Calu3 (cell line): Measurements from ENCODE around the gene MKI67. TPM values are rescaled to one million over a fixed set of nuclear protein-coding genes. Genes with fewer than 3 reads are reported as not detected.

Source experiments
- BruUV-seq: library from RNA; stranded (reverse); fragments of 400-500 nt; replicated peaks from 2 replicates; lab custom pipeline; 2021; lab: Mats Ljungman, UMichigan
- CTCF ChIA-PET: fragments of 300-600 bp; sonication (Branson Sonifier 250); formaldehyde crosslinking; loops from one replicate; lab custom pipeline; 2022; ENCODE audit warnings: antibody characterized with exemption; lab: Charles Lee
- DNase-seq: peaks from one replicate; pipeline ENCODE4 v3.0.0; 2022
- H3K27ac Mint-ChIP-seq: one replicate; pipeline ENCODE4 v1.8.0; 2022; ENCODE audit warnings: mixed read lengths; ENCODE audit not compliant: unreplicated experiment
- H3K27me3 Mint-ChIP-seq: one replicate; pipeline ENCODE4 v1.8.0; 2022; ENCODE audit warnings: mixed read lengths; ENCODE audit not compliant: unreplicated experiment
- H3K36me3 Mint-ChIP-seq: one replicate; pipeline ENCODE4 v1.8.0; 2022; ENCODE audit warnings: mild to moderate bottlenecking, moderate library complexity, mixed read lengths; ENCODE audit not compliant: insufficient read depth, unreplicated experiment
- H3K4me1 Mint-ChIP-seq: one replicate; pipeline ENCODE4 v1.8.0; 2022; ENCODE audit warnings: mild to moderate bottlenecking, low read depth, mixed read lengths; ENCODE audit not compliant: unreplicated experiment
- H3K4me3 Mint-ChIP-seq: one replicate; pipeline ENCODE4 v1.8.0; 2022; ENCODE audit warnings: mild to moderate bottlenecking, low read depth, moderate library complexity, mixed read lengths; ENCODE audit not compliant: unreplicated experiment
- H3K9me3 Mint-ChIP-seq: one replicate; pipeline ENCODE4 v1.8.0; 2022; ENCODE audit warnings: low read depth, mixed read lengths; ENCODE audit not compliant: unreplicated experiment
- CTCF ChIP-seq: fragments of 200-600 bp; IDR thresholded peaks from one replicate; pipeline ENCODE4 v1.8.0; 2022; ENCODE audit warnings: antibody characterized with exemption; ENCODE audit not compliant: unreplicated experiment
- intact Hi-C: fragments of 100-400 bp; cut with micrococcal nuclease; formaldehyde crosslinking; loops from one replicate; pipeline ENCODE4 v1.10.0; 2022; ENCODE audit not compliant: unreplicated experiment
- total RNA-seq: library from RNA; stranded (reverse); gene quantifications from 2 replicates; pipeline ENCODE4 v1.2.3, GENCODE V29; 2022

Gene MKI67
- total RNA-seq, 1 experiment from 2014 or later, result 87.8 TPM

GRCh38 chr10:128053356-128053755, 72.9 kb downstream of the MKI67 start:
- CTCF ChIA-PET, result no interaction called here
- Mint-ChIP-seq H3K4me3 (no peak overlapping the region), H3K9me3 (no peaks in the 10 kb centered on the region), H3K4me1 (no peaks in the 10 kb centered on the region), H3K36me3 (no peaks in the 10 kb centered on the region), H3K27ac (no peak overlapping the region), H3K27me3 (no peaks in the 10 kb centered on the region)
- no TSS peak for BruUV-seq
- no peak for TF ChIP-seq CTCF
- no peak for DNase-seq
- intact Hi-C loops, result no loop called here

DNA sequence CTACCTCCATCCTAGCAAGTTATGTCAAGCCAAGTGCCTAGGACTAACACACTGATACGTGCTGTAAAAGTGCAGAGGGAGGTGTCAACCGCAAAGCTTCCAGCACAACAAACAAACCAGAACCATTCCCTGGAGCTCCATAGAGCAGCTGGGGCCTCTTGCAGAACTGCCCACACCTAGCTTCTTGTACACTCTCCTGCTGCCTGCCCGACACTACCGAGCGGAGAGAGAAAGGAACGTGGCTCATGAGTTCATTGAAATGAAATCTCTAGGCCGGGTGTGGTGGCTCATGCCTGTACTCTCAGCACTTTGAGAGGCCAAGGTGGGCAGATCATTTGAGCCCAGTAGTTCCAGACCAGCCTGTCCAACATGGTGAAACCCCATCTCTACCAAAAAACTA, 73.5 kb downstream of the MKI67 start:
- Mint-ChIP-seq H3K4me3 (no peak overlapping the region), H3K4me1 (no peaks in the 10 kb centered on the region), H3K9me3 (no peaks in the 10 kb centered on the region), H3K36me3 (no peaks in the 10 kb centered on the region), H3K27ac (no peak overlapping the region), H3K27me3 (no peaks in the 10 kb centered on the region)
- CTCF ChIA-PET, result no interaction called here
- no TSS peak for BruUV-seq
- TF ChIP-seq CTCF, result no peak
- intact Hi-C loops, result no loop called here
- DNase-seq, result no peak

DNA sequence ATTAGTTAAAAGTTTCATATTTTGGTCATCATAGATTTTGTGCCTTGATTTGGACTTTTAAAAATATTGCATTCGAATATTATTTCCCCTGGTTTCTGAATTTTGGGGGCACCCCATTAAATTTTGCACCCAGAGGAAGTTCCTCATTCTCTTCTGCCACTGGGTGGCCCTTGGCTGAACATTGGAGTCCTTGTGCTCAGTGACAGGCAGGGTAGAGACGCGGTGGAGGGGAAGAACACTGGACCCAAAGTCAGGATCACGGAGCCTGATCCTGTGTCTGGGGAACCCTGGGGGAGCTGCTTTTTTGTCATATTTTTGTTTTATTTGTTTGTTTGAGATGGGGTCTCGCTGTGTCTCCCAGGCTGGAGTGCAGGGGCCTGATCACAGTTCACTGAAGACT, 74.7 kb downstream of the MKI67 start:
- H3K9me3 Mint-ChIP-seq, result no peaks in the 10 kb centered on the region
- H3K4me1 Mint-ChIP-seq, result no peaks in the 10 kb centered on the region
- CTCF ChIA-PET, result no interaction called here

DNA sequence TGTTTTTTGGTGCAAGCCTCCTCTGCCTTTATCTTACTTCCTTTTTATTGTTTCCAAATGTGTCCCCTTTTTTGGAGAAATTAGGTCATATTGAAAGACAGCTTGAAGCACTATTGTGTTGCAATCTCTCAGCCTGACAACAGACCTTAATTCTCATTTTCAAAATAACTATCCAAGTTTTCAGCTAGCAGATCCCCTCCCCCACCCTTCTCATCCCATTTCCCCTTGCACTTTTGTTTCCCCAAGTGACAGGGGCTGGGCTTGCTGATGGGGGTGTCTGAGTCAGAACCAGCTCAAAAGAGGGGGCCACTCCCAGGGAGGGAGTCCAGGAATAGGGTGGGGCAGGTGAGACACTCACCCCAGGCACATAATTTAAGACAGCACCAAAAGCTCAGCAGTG, 75.3 kb downstream of the MKI67 start:
- TF ChIP-seq CTCF, result no peak
- DNase-seq, result no peak
- Mint-ChIP-seq H3K4me3 (no peak overlapping the region), H3K27me3 (no peaks in the 10 kb centered on the region), H3K9me3 (no peaks in the 10 kb centered on the region), H3K36me3 (no peaks in the 10 kb centered on the region), H3K27ac (no peak overlapping the region), H3K4me1 (no peaks in the 10 kb centered on the region)
- CTCF ChIA-PET, result interaction anchor here (0.7 kb wide), 1 partner anchor 182 kb away, joined by 3 read pairs; no protein-coding TSS in a partner anchor
- BruUV-seq, result no TSS peak
- intact Hi-C loops, result no loop called here

More for the DNA sequence above, 74.7 kb downstream of the MKI67 start:
- Mint-ChIP-seq H3K36me3 (no peaks in the 10 kb centered on the region), H3K27ac (no peak overlapping the region), H3K27me3 (no peaks in the 10 kb centered on the region), H3K4me3 (no peak overlapping the region)
- no TSS peak for BruUV-seq
- intact Hi-C loops, result no loop called here
- DNase-seq, result no peak
- no peak for TF ChIP-seq CTCF
